ENCODE measurements around the gene SPHK2.
"Not testable (repeated sequence)": the region's sequence is repeated elsewhere in the genome, so short reads cannot be mapped to it uniquely, and the experiment has no call there.

SPHK2 gene

DNA sequence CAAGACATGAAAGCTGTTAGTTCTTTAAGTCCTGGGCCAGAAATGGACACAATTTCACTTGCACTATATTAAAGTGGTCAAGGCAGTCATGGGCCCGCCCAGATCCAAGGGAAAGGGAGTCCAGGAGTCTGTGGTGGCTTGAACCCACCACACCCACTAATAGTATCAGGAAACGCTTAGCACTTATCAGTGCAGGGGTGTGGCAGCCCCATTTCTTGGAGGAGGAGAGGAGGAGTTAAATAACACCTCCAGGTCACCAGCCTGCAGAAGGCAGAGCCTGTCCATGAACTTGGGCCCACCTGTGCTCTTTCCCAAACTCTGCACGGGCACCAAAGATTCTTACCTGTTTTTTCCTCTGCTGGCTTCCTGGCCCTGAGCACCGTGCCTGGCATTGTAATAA is 58.9 kb downstream of the SPHK2 start:
- H3K4me3 ChIP-seq (ENCODE audit: low read depth in 1 of 2, low read length in 2 of 2) = peak overlapping the region; percentile 32 to 47
- no peaks in the 10 kb centered on the region for H3K27me3 ChIP-seq (ENCODE audit: control insufficient read depth in 1 of 2, insufficient read depth in 2 of 2, low read length in 2 of 2)
- peak overlapping the region; percentile 20 to 32 for H3K9ac ChIP-seq (ENCODE audit: low read depth in 1 of 2, low read length in 2 of 2)
- no peaks in the 10 kb centered on the region for H3K36me3 ChIP-seq (ENCODE audit: control insufficient read depth in 1 of 2, insufficient read depth in 2 of 2, low read length in 2 of 2)
- peaks cover 26 to 31% of the 10 kb centered on the region in 2 donors for H3K4me1 ChIP-seq (ENCODE audit: control insufficient read depth in 1 of 2, insufficient read depth in 2 of 2, low read length in 2 of 2)
- no peaks in the 10 kb centered on the region for H3K9me3 ChIP-seq (ENCODE audit: control insufficient read depth in 1 of 2, low read length in 2 of 2)
- H3K27ac ChIP-seq (ENCODE audit: low read depth, low read length) = peak overlapping the region; percentile 70

DNA sequence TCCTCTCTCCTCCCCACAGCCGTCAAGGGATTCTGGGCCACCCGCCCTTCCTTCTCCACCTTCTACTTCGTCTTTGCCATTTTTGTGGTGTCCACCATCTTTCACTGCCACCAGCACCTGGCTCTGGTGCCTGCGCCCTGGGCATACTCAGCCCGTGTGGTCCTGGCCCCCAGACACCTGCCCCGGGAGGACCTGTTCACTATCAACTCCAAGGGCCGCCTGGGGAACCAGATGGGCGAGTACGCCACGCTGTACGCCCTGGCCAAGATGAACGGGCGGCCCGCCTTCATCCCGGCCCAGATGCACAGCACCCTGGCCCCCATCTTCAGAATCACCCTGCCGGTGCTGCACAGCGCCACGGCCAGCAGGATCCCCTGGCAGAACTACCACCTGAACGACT is 60.7 kb downstream of the SPHK2 start:
- not testable (repeated sequence) for H3K27ac ChIP-seq (ENCODE audit: low read depth, low read length); H3K36me3 ChIP-seq (ENCODE audit: control insufficient read depth in 1 of 2, insufficient read depth in 2 of 2, low read length in 2 of 2); H3K9ac ChIP-seq (ENCODE audit: low read depth in 1 of 2, low read length in 2 of 2); H3K27me3 ChIP-seq (ENCODE audit: control insufficient read depth in 1 of 2, insufficient read depth in 2 of 2, low read length in 2 of 2); H3K4me3 ChIP-seq (ENCODE audit: low read depth in 1 of 2, low read length in 2 of 2); H3K9me3 ChIP-seq (ENCODE audit: control insufficient read depth in 1 of 2, low read length in 2 of 2)
- H3K4me1 ChIP-seq (ENCODE audit: control insufficient read depth in 1 of 2, insufficient read depth in 2 of 2, low read length in 2 of 2) = peaks cover 33 to 35% of the 10 kb centered on the region in 2 donors

All from duodenal mucosa (tissue), 2 donors.